AG09319 (cell line): Measurements from ENCODE around the gene MALAT1.

Source experiments
- DNase-seq: peaks from one replicate; pipeline ENCODE4 v3.0.0-alpha.2; 2010; ENCODE audit warnings: low read depth; ENCODE audit errors: extremely low read depth
- TF ChIP-seq, protein P1 (sequence below): IDR thresholded peaks from 2 replicates; pipeline ENCODE4 v1.5.1; 2011; ENCODE audit warnings: low read depth, mild to moderate bottlenecking, inconsistent platforms, low read length, moderate library complexity

The MALAT1 gene

DNA sequence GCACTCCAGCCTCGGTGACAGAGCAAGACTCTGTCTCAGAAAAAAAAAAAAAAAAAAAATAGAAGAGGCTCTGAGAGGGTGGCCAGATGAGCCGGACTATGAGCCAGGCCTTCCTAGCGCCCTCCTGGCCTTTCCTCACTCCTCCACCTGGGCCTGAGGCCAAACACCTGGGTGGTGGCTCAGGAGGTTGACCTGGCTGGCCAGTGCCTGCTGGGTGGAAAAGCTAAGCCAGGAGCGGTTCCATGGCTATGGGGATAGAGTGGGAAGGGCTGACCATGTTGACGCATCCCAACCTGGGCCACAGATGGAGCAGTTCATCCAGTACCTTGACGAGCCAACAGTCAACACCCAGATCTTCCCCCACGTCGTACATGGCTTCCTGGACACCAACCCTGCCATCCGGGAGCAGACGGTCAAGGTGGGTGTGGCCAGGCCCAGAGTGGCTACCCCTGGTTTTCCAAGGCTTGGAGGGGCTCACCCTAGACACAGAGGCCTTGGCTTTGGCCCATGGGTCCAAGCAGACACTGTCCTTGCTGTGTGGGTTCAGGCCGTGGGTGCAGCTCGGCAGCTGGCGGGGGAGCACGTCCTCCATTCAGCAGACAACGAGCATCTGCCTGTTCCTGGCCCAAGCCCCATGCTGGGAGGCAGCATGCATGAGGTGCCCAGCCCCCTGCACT, 33.7 kb downstream of the MALAT1 start:
- no peak for DNase-seq
- TF ChIP-seq, protein P1, sequence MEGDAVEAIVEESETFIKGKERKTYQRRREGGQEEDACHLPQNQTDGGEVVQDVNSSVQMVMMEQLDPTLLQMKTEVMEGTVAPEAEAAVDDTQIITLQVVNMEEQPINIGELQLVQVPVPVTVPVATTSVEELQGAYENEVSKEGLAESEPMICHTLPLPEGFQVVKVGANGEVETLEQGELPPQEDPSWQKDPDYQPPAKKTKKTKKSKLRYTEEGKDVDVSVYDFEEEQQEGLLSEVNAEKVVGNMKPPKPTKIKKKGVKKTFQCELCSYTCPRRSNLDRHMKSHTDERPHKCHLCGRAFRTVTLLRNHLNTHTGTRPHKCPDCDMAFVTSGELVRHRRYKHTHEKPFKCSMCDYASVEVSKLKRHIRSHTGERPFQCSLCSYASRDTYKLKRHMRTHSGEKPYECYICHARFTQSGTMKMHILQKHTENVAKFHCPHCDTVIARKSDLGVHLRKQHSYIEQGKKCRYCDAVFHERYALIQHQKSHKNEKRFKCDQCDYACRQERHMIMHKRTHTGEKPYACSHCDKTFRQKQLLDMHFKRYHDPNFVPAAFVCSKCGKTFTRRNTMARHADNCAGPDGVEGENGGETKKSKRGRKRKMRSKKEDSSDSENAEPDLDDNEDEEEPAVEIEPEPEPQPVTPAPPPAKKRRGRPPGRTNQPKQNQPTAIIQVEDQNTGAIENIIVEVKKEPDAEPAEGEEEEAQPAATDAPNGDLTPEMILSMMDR = no peak

DNA sequence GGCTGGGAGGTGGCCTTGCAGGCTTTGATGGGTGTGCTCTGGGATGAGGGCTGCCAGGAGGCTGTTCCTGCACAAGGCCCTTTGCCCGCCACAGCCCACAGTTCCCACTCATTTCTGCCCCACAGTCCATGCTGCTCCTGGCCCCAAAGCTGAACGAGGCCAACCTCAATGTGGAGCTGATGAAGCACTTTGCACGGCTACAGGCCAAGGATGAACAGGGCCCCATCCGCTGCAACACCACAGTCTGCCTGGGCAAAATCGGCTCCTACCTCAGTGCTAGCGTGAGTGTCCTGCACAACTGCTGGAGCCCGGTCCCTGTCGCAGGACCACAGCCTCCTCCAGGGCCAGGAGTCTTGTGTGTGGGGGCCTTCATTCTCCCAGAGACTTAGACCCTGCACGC, 36.3 kb downstream of the MALAT1 start:
- TF ChIP-seq, protein P1 = no peak
- DNase-seq = no peak

DNA sequence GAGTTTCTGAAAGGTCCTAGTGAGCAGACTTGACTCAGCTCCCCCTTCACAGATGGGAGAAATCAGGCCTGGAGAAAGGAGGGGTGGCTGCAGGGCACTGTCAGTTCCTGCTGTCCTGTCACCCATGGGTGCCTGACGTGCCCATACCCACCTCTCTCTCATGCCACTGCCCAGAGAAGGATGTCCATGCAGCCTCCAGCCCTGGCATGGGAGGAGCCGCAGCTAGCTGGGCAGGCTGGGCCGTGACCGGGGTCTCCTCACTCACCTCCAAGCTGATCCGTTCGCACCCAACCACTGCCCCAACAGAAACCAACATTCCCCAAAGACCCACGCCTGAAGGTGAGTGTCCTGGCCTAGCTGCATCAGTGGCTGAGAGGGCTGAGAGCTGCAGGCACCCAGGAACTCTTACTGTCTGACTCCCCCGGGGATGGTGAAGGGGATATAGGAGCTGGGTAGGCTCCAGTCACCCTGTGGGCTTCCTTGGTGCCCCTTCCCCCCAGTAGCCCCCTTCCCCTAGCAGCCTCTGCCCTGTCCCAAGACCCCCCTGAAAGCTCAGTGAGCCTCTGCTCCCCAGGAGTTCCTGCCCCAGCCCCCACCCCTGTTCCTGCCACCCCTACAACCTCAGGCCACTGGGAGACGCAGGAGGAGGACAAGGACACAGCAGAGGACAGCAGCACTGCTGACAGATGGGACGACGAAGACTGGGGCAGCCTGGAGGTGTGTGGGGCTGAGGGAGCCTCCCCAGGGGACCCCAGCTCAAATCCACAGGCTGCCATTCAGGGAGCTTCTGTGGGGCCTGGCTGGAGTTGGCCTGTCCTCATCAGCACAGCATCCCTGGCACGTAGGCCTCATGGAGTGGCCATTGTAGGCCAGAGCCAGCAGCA, 37.8 kb downstream of the MALAT1 start:
- DNase-seq = no peak
- TF ChIP-seq, protein P1 = no peak

DNA sequence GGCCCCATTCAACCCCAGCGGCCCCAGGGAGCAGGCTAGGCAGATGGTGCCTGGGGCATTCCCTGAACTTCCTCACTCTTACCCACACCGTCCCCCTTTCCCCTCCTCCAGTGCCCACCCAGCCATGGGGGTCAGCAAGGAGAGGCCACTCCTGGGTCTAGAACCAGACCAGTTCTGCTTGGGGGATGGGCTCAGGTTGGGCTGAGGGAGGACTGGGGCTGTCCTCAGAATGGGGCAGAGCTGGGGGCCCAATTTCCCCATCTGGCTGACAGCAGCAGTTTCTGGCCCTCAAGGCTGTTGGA, 38.4 kb downstream of the MALAT1 start:
- TF ChIP-seq, protein P1 = no peak
- no peak for DNase-seq

DNA sequence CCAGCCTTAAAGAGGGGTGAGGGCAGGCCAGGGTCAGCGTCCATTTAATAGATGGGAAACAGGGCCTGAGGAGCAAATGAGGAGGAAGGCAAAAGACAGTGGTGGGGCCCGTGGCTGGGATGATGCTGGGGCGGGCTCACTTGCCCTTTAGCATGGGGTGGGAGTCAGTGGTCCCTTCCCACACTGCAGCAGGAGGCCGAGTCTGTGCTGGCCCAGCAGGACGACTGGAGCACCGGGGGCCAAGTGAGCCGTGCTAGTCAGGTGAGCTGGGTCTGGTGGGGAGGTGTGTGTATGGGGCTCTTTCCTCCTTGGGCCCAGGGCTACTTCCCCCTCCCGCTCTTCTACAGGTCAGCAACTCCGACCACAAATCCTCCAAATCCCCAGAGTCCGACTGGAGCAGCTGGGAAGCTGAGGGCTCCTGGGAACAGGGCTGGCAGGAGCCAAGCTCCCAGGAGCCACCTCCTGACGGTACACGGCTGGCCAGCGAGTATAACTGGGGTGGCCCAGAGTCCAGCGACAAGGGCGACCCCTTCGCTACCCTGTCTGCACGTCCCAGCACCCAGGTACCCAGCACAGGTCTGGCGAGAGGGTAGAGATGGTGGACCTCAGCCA, 38.9 kb downstream of the MALAT1 start:
- TF ChIP-seq, protein P1 = no peak

DNA sequence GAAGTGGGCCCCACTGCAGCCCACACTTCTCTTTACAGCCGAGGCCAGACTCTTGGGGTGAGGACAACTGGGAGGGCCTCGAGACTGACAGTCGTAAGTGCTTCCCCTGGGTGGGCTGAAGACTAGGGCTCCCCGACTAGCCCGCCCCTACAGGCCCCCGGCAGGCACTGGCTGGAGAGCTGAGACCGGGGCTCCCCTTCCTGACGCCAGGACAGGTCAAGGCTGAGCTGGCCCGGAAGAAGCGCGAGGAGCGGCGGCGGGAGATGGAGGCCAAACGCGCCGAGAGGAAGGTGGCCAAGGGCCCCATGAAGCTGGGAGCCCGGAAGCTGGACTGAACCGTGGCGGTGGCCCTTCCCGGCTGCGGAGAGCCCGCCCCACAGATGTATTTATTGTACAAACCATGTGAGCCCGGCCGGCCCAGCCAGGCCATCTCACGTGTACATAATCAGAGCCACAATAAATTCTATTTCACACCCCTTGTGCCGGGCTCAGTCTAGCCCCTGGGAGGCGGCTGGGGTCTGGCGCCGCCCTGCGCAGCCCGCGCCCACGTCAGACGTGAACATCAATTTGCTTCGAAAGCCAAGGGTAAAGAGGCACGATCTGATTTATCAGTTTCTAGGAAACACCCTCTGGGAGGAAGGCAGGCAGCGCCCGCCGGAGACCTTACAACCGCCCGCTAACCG, 39.5 kb downstream of the MALAT1 start:
- no peak for DNase-seq

More for the DNA sequence above, 38.9 kb downstream of the MALAT1 start:
- DNase-seq = no peak

More for the DNA sequence above, 39.5 kb downstream of the MALAT1 start:
- TF ChIP-seq, protein P1 = no peak
